A549 (cell line): ENCODE measurements around the gene NIPBL. TPM values are rescaled to one million over a fixed set of nuclear protein-coding genes. Genes with fewer than 3 reads are reported as not detected.

Source experiments
- ATAC-seq, 2 experiments: fragments of 200-7000 bp in 1 of 2; fragments of >200 bp in 1 of 2; cut with Nextera tagmentation in 1 of 2; cut with Tn5 transposase in 1 of 2; 3 replicates each; pipeline versions ENCODE4 v1.8.0 to v1.9.1; 2018 to 2020; ENCODE audit warnings: mild to moderate bottlenecking in 1 of 2, moderate library complexity in 1 of 2
- CTCF ChIA-PET: fragments of 300-600 bp; sonication (Branson Sonifier 250); formaldehyde crosslinking; extraction: SDS; loops from one replicate; lab custom pipeline; 2021; ENCODE audit warnings: antibody characterized with exemption, inconsistent platforms; lab: Yijun Ruan, JAX
- POLR2A ChIA-PET: fragments of 350-600 bp; formaldehyde crosslinking; extraction: SDS; loops from one replicate; lab custom pipeline; 2021; ENCODE audit warnings: antibody characterized with exemption, inconsistent platforms; lab: Yijun Ruan, JAX
- DNase-seq, 2 experiments: peaks; one replicate each; pipeline versions ENCODE4 v3.0.0 to v3.0.0-alpha.2; 2011 to 2016; ENCODE audit warnings: low read depth in 1 of 2, low spot score in 1 of 2
- FAIRE-seq: peaks from 2 replicates; lab custom pipeline; 2011; peaks lifted over from hg19 to GRCh38; lab: Jason Lieb, UNC
- H3K27ac ChIP-seq, 2 experiments: fragments of >200 bp; sonication (Bioruptor Twin); formaldehyde crosslinking; 3 replicates each; pipeline ENCODE4 v1.5.1; 2016 to 2017
- H3K4me1 ChIP-seq: fragments of >200 bp; sonication (Bioruptor Twin); formaldehyde crosslinking; 3 replicates; pipeline ENCODE4 v1.6.1; 2016
- H3K4me2 ChIP-seq: fragments of >200 bp; sonication (Bioruptor Twin); formaldehyde crosslinking; 3 replicates; pipeline ENCODE4 v1.6.1; 2016
- H3K4me3 ChIP-seq: fragments of >200 bp; sonication (Bioruptor Twin); formaldehyde crosslinking; 3 replicates; pipeline ENCODE4 v1.5.1; 2016
- H3K9me3 ChIP-seq: fragments of >200 bp; sonication (Bioruptor Twin); formaldehyde crosslinking; 3 replicates; pipeline ENCODE4 v1.6.1; 2016
- CHD2 ChIP-seq: fragments of 150-350 bp; IDR thresholded peaks from 2 replicates; pipeline ENCODE4 v1.6.1; 2014; ENCODE audit warnings: low read length; ENCODE audit not compliant: partially characterized antibody
- CHD4 ChIP-seq: fragments of 200-600 bp; sonication (generic); IDR thresholded peaks from 2 replicates; pipeline ENCODE4 v1.6.1; 2016; ENCODE audit warnings: antibody characterized with exemption, mild to moderate bottlenecking, borderline replicate concordance
- E2F6 ChIP-seq: IDR thresholded peaks from 2 replicates; pipeline ENCODE4 v1.6.1; 2012; ENCODE audit warnings: low read depth, borderline replicate concordance
- FOSB ChIP-seq: fragments of 250-450 bp; sonication (Bioruptor Pico); IDR thresholded peaks from 2 replicates; pipeline ENCODE4 v1.5.0; 2020; ENCODE audit warnings: mild to moderate bottlenecking, moderate library complexity
- FOXS1 ChIP-seq: fragments of 250-450 bp; sonication (Bioruptor Pico); IDR thresholded peaks from 2 replicates; pipeline ENCODE4 v1.5.0; 2020; ENCODE audit warnings: mild to moderate bottlenecking, moderate library complexity
- HDAC2 ChIP-seq: fragments of 200-600 bp; sonication (generic); IDR thresholded peaks from 2 replicates; pipeline ENCODE4 v1.6.1; 2016
- HEYL ChIP-seq: fragments of 250-450 bp; sonication (Bioruptor Pico); IDR thresholded peaks from 2 replicates; pipeline ENCODE4 v1.8.0; 2021; ENCODE audit warnings: mild to moderate bottlenecking, moderate library complexity
- HMGXB4 ChIP-seq: fragments of 250-450 bp; sonication (Bioruptor Pico); IDR thresholded peaks from 2 replicates; pipeline ENCODE4 v1.5.0; 2021; ENCODE audit warnings: mild to moderate bottlenecking, moderate library complexity, borderline replicate concordance
- JUN ChIP-seq, 2 experiments: fragments of >200 bp; sonication (Bioruptor Twin); formaldehyde crosslinking; IDR thresholded peaks; 2 replicates in 1 of 2; 3 replicates in 1 of 2; pipeline ENCODE4 v1.6.1; 2016 to 2017
- KDM1A ChIP-seq: fragments of 200-600 bp; sonication (generic); IDR thresholded peaks from 2 replicates; pipeline ENCODE4 v1.6.1; 2016; ENCODE audit warnings: low read depth, mild to moderate bottlenecking
- KDM5A ChIP-seq: fragments of 200-600 bp; sonication (generic); IDR thresholded peaks from 2 replicates; pipeline ENCODE4 v1.6.1; 2016; ENCODE audit warnings: antibody characterized with exemption, mild to moderate bottlenecking
- MAX ChIP-seq: IDR thresholded peaks from 2 replicates; pipeline ENCODE4 v1.6.1; 2012
- MYC ChIP-seq: IDR thresholded peaks from 2 replicates; pipeline ENCODE4 v1.6.1; 2012; ENCODE audit warnings: mild to moderate bottlenecking, inconsistent platforms, low read length, improper control_type of control experiment, borderline replicate concordance
- PHF8 ChIP-seq: fragments of 200-600 bp; sonication (generic); IDR thresholded peaks from 2 replicates; pipeline ENCODE4 v1.6.1; 2016; ENCODE audit warnings: low read depth, mild to moderate bottlenecking, antibody characterized with exemption, moderate library complexity, borderline replicate concordance
- POLR2AphosphoS2 ChIP-seq: conservative IDR thresholded peaks from 2 replicates; pipeline ENCODE4 v1.6.1; 2012; ENCODE audit warnings: low read length, improper control_type of control experiment, inconsistent platforms
- RARB ChIP-seq: fragments of 250-450 bp; sonication (Bioruptor Pico); IDR thresholded peaks from 2 replicates; pipeline ENCODE4 v1.8.0; 2021; ENCODE audit warnings: mild to moderate bottlenecking, moderate library complexity
- RCOR1 ChIP-seq: fragments of 150-350 bp; IDR thresholded peaks from 2 replicates; pipeline ENCODE4 v1.6.1; 2014; ENCODE audit warnings: antibody characterized with exemption, low read length, low read depth
- REST ChIP-seq: fragments of 200-600 bp; sonication (generic); IDR thresholded peaks from 2 replicates; pipeline ENCODE4 v1.6.1; 2016; ENCODE audit warnings: antibody characterized with exemption, mild to moderate bottlenecking, moderate library complexity
- RNF2 ChIP-seq: fragments of 200-600 bp; sonication (generic); IDR thresholded peaks from 2 replicates; pipeline ENCODE4 v1.6.1; 2016; ENCODE audit warnings: low read depth, mild to moderate bottlenecking, antibody characterized with exemption, moderate library complexity, borderline replicate concordance
- ZC3H11A ChIP-seq: fragments of 450-650 bp; IDR thresholded peaks from 2 replicates; pipeline ENCODE4 v1.6.1; 2014; ENCODE audit warnings: antibody characterized with exemption, mild to moderate bottlenecking
- ZNF302 ChIP-seq: fragments of 250-450 bp; sonication (Bioruptor Pico); IDR thresholded peaks from 2 replicates; pipeline ENCODE4 v1.9.0; 2021; ENCODE audit warnings: inconsistent platforms, mild to moderate bottlenecking, moderate library complexity
- WGBS: methylation state at CpG from one replicate; pipeline ENCODE4 v1.1.6; 2017; ENCODE audit errors: missing lambda C conversion rate; 5-methylcytosine and 5-hydroxymethylcytosine counted together
- polyA plus RNA-seq, 4 experiments: library from polyadenylated mRNA; depleted of rRNA in 3 of 4; stranded (reverse); fragments of >200 nt; fragmentation: RNase III in 1 of 4; extraction: RNeasy Plus Mini Kit Qiagen cat#74134 plus additional on column Dnase treatment in 1 of 4; gene quantifications; 2 replicates in 3 of 4; 3 replicates in 1 of 4; pipeline ENCODE4 v1.2.3, GENCODE V29; 2011 to 2017

The NIPBL gene
- polyA plus RNA-seq, 2 of the 4 experiments (the other 2 are of a cell fraction) = 12.4 to 33.4 TPM

- no peak for FAIRE-seq
- Histone ChIP-seq H3K4me3 (no peak overlapping the region), H3K27ac (no peak overlapping the region), H3K4me1 (peaks cover 21% of the 10 kb centered on the region; the same call in 2 of the 3 replicates), H3K4me2 (peak overlapping the region; percentile 91; the same call in 2 of the 3 replicates), H3K9me3 (no peaks in the 10 kb centered on the region)
- CTCF ChIA-PET = interaction anchor here (1.2 kb wide), 1 partner anchor 131 kb away, joined by 4 read pairs; no protein-coding TSS in a partner anchor
- no peak for ATAC-seq
- TF ChIP-seq CHD2 = no peak
- no peak for TF ChIP-seq E2F6
- no peak for TF ChIP-seq HEYL (CRISPR knock-in tag)
- no peak for TF ChIP-seq KDM5A
- no peak for TF ChIP-seq MYC
- no peak for TF ChIP-seq POLR2AphosphoS2
- no peak for TF ChIP-seq FOXS1 (CRISPR knock-in tag)
- TF ChIP-seq RNF2 = no peak
- TF ChIP-seq KDM1A = no peak
- TF ChIP-seq ZC3H11A = no peak
- TF ChIP-seq REST = no peak
- TF ChIP-seq RCOR1 = no peak
- TF ChIP-seq JUN (IDR thresholded peaks at IDR 0.05) = no peak
- POLR2A ChIA-PET = no interaction called here
- DNase-seq = no peak
Measured at GRCh38 chr5:36881304-36881703, 4.7 kb downstream of the NIPBL start.

GRCh38 chr5:36881807-36882206, 5.2 kb downstream of the NIPBL start:
- ATAC-seq = no peak
- POLR2A ChIA-PET = no interaction called here
- H3K9me3 ChIP-seq = no peaks in the 10 kb centered on the region
- H3K4me1 ChIP-seq = peaks cover 21% of the 10 kb centered on the region; the same call in 2 of the 3 replicates
- TF ChIP-seq PHF8 = no peak
- TF ChIP-seq KDM1A = no peak
- no peak for TF ChIP-seq ZNF302 (CRISPR knock-in tag)
- TF ChIP-seq, all 56 proteins: peak for 0
- Histone ChIP-seq H3K4me2 (no peak overlapping the region), H3K27ac (no peak overlapping the region), H3K4me3 (no peak overlapping the region)
- FAIRE-seq = no peak
- WGBS = 95% methylated on average over 1 of the region's 1 CpG
- CTCF ChIA-PET = no interaction called here
- no peak for DNase-seq

- Histone ChIP-seq H3K4me1 (peaks cover 23% of the 10 kb centered on the region; the same call in 2 of the 3 replicates), H3K9me3 (no peaks in the 10 kb centered on the region), H3K27ac (no peak overlapping the region), H3K4me2 (no peak overlapping the region), H3K4me3 (no peak overlapping the region)
- ATAC-seq (no peak), FAIRE-seq (no peak), DNase-seq (no peak)
- WGBS = 82% methylated on average over 3 of the region's 3 CpGs
- CTCF ChIA-PET = no interaction called here
- POLR2A ChIA-PET = no interaction called here
- TF ChIP-seq MAX (no peak), FOSB (CRISPR knock-in tag) (no peak), HMGXB4 (CRISPR knock-in tag) (no peak), RNF2 (no peak), HDAC2 (no peak), CHD4 (no peak), REST (no peak), RARB (CRISPR knock-in tag) (no peak), E2F6 (no peak)
Measured at GRCh38 chr5:36882250-36882649, 5.7 kb downstream of the NIPBL start.
